K562 (cell line): ENCODE data around the gene ILKAP. TPM values are rescaled to one million over a fixed set of nuclear protein-coding genes. Genes with fewer than 3 reads are reported as not detected.

ENCODE experiments used
- CBX3 ChIP-seq, 2 experiments: IDR thresholded peaks; 1 replicate in 1 of 2; 2 replicates in 1 of 2; pipeline ENCODE4 v1.6.1; 2012; ENCODE audit warnings: inconsistent platforms in 2 of 2, low read length in 2 of 2, borderline replicate concordance in 1 of 2, control low read depth in 1 of 2
- FOXJ3 ChIP-seq: sonication (generic); formaldehyde crosslinking; IDR thresholded peaks from 2 replicates; pipeline ENCODE4 v1.4.0; 2020; ENCODE audit warnings: mild to moderate bottlenecking, missing genetic modification reagents
- GTF2A2 ChIP-seq: IDR thresholded peaks from 2 replicates; pipeline ENCODE4 v1.6.1; 2016; ENCODE audit warnings: mild to moderate bottlenecking, missing genetic modification characterization, missing compliant biosample characterization
- ILK ChIP-seq: fragments of 450-650 bp; IDR thresholded peaks from 2 replicates; pipeline ENCODE4 v1.6.1; 2016; ENCODE audit warnings: missing genetic modification characterization, low read depth, mild to moderate bottlenecking, missing compliant biosample characterization, moderate library complexity, borderline replicate concordance
- KDM5B ChIP-seq: fragments of 200-600 bp; sonication (generic); IDR thresholded peaks from 2 replicates; pipeline ENCODE4 v1.6.1; 2012; ENCODE audit warnings: low read depth, mild to moderate bottlenecking, moderate library complexity, low read length, control low read depth, inconsistent platforms; ENCODE audit not compliant: insufficient replicate concordance
- THRA ChIP-seq: fragments of 450-650 bp; IDR thresholded peaks from 2 replicates; pipeline ENCODE4 v1.6.1; 2017; ENCODE audit warnings: mild to moderate bottlenecking, moderate library complexity
- ZNF133 ChIP-seq: fragments of 250-450 bp; sonication (Bioruptor Pico); IDR thresholded peaks from 2 replicates; pipeline ENCODE4 v1.4.0; 2020; ENCODE audit warnings: mild to moderate bottlenecking
- ZNF445 ChIP-seq: fragments of 250-450 bp; sonication (Bioruptor Pico); IDR thresholded peaks from 2 replicates; pipeline ENCODE4 v1.4.0; 2020; ENCODE audit warnings: low read depth, mild to moderate bottlenecking, moderate library complexity
- ZNF639 ChIP-seq, 2 experiments: fragments of 200-800 bp in 1 of 2; sonication (Bioruptor generic) in 1 of 2; sonication (generic) in 1 of 2; formaldehyde crosslinking in 1 of 2; IDR thresholded peaks in 1 of 2; conservative IDR thresholded peaks in 1 of 2; 2 replicates each; pipeline versions ENCODE4 v1.5.0 to v1.6.1; 2016 to 2020; ENCODE audit warnings: missing compliant biosample characterization in 1 of 2, missing genetic modification characterization in 1 of 2, missing genetic modification reagents in 1 of 2
- ZNF695 ChIP-seq: fragments of 450-650 bp; formaldehyde crosslinking; IDR thresholded peaks from 2 replicates; pipeline ENCODE4 v1.4.0; 2020; ENCODE audit warnings: mild to moderate bottlenecking, moderate library complexity
- ZNF75A ChIP-seq: fragments of 450-650 bp; formaldehyde crosslinking; IDR thresholded peaks from 2 replicates; pipeline ENCODE4 v1.4.0; 2020; ENCODE audit warnings: mild to moderate bottlenecking
- ZNF785 ChIP-seq: fragments of 250-450 bp; sonication (Bioruptor Pico); IDR thresholded peaks from 2 replicates; pipeline ENCODE4 v1.4.0; 2020; ENCODE audit warnings: mild to moderate bottlenecking
- polyA plus RNA-seq, 8 experiments: library from polyadenylated mRNA; depleted of rRNA in 4 of 8; stranded (reverse) in 5 of 8; unstranded in 3 of 8; fragments of >200 nt; fragmentation: Nextera tagmentation in 2 of 8; fragmentation: Illumina TruSeq in 1 of 8; extraction: Ambion mirVana in 2 of 8; extraction: Trizol in 1 of 8; gene quantifications; 2 replicates each; pipeline versions ENCODE4 v1.2.1 to v1.2.3, GENCODE V29; 2011 to 2014; ENCODE audit warnings: inconsistent platforms in 1 of 8, missing spikeins in 1 of 8
- total RNA-seq, 7 experiments: library from RNA; depleted of rRNA in 6 of 7; stranded (reverse); fragments of >200 nt in 6 of 7; fragmentation: Illumina TruSeq in 2 of 7; extraction: Trizol in 2 of 7; gene quantifications; 2 replicates each; pipeline versions ENCODE4 v1.2.1 to v1.2.3, GENCODE V29; 2011 to 2021; ENCODE audit warnings: low replicate concordance in 1 of 7
- TF ChIP-seq, protein P1 (sequence below): sonication (generic); formaldehyde crosslinking; IDR thresholded peaks from 2 replicates; pipeline ENCODE4 v1.8.1; 2023; ENCODE audit warnings: mild to moderate bottlenecking, missing genetic modification reagents
- TF ChIP-seq, protein P2 (sequence below): IDR thresholded peaks from 2 replicates; pipeline ENCODE4 v1.6.1; 2016; ENCODE audit warnings: missing genetic modification characterization, missing compliant biosample characterization
- TF ChIP-seq, protein P3 (sequence below): sonication (generic); formaldehyde crosslinking; IDR thresholded peaks from 2 replicates; pipeline ENCODE4 v1.8.1; 2023; ENCODE audit warnings: mild to moderate bottlenecking, missing genetic modification reagents
- TF ChIP-seq, protein P4 (sequence below): fragments of 450-650 bp; formaldehyde crosslinking; IDR thresholded peaks from 2 replicates; pipeline ENCODE4 v1.4.0; 2020; ENCODE audit warnings: mild to moderate bottlenecking, moderate library complexity

ILKAP gene
- total and polyA plus RNA-seq, 9 of the 15 experiments (the other 6 are each of a cell fraction or from before 2014, with no cell fraction given) = 3.1 to 43.9 (median 20.7) TPM

DNA sequence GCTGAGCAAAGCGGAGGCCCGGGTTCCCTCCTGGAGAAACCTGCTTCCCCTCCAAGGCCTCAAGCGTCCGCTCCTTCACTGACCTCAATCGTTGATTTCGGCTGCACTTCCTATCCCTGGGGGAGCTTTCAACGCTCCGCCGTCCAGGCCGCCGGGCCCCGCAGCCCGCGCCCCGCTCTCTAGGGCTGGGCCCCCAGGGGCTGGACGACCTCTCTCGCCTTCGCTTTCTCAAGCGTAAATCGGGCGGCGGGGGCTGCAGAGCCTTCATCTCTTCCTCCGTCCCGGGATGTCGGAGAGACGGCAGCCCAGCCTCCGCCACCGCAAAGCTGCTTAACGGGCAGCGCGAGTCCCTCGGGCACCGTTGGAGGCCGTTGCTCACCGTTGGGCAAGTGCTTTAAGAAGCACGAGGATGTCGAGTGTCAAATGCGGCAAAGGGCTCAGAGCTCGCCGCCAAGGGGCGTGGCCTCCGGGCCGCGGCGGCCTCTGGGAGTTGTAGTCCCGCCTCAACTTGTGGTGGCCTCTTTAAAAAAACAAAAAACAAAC lies 27.8 kb upstream of the ILKAP start (continued):
- TF ChIP-seq, protein P1, sequence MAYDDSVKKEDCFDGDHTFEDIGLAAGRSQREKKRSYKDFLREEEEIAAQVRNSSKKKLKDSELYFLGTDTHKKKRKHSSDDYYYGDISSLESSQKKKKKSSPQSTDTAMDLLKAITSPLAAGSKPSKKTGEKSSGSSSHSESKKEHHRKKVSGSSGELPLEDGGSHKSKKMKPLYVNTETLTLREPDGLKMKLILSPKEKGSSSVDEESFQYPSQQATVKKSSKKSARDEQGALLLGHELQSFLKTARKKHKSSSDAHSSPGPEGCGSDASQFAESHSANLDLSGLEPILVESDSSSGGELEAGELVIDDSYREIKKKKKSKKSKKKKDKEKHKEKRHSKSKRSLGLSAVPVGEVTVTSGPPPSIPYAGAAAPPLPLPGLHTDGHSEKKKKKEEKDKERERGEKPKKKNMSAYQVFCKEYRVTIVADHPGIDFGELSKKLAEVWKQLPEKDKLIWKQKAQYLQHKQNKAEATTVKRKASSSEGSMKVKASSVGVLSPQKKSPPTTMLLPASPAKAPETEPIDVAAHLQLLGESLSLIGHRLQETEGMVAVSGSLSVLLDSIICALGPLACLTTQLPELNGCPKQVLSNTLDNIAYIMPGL (CRISPR knock-in tag) = no peak
- TF ChIP-seq GTF2A2 (tag) (no peak), ZNF133 (CRISPR knock-in tag) (no peak), KDM5B (peak; percentile 41), ZNF445 (CRISPR knock-in tag) (no peak), CBX3 (IDR thresholded peaks at IDR 0.05; ENCODE audit: borderline replicate concordance in 1 of 2, low read length in 2 of 2) (peak in 1 of 2 experiments; percentile 57; a peak in 1 of 3 replicates), ZNF695 (CRISPR knock-in tag) (no peak), FOXJ3 (CRISPR knock-in tag) (no peak), ZNF75A (no peak), ILK (no peak), ZNF785 (CRISPR knock-in tag) (no peak), THRA (no peak), ZNF639 (CRISPR knock-in tag; conservative IDR thresholded peaks at IDR 0.05 in 1 of 2, IDR thresholded peaks at IDR 0.05 in 1 of 2) (peak in 1 of 2 experiments; percentile 35; a peak in 1 of 4 replicates)
- TF ChIP-seq, protein P2, sequence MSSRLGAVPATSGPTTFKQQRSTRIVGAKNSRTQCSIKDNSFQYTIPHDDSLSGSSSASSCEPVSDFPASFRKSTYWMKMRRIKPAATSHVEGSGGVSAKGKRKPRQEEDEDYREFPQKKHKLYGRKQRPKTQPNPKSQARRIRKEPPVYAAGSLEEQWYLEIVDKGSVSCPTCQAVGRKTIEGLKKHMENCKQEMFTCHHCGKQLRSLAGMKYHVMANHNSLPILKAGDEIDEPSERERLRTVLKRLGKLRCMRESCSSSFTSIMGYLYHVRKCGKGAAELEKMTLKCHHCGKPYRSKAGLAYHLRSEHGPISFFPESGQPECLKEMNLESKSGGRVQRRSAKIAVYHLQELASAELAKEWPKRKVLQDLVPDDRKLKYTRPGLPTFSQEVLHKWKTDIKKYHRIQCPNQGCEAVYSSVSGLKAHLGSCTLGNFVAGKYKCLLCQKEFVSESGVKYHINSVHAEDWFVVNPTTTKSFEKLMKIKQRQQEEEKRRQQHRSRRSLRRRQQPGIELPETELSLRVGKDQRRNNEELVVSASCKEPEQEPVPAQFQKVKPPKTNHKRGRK (tag) = no peak
- TF ChIP-seq, protein P3, sequence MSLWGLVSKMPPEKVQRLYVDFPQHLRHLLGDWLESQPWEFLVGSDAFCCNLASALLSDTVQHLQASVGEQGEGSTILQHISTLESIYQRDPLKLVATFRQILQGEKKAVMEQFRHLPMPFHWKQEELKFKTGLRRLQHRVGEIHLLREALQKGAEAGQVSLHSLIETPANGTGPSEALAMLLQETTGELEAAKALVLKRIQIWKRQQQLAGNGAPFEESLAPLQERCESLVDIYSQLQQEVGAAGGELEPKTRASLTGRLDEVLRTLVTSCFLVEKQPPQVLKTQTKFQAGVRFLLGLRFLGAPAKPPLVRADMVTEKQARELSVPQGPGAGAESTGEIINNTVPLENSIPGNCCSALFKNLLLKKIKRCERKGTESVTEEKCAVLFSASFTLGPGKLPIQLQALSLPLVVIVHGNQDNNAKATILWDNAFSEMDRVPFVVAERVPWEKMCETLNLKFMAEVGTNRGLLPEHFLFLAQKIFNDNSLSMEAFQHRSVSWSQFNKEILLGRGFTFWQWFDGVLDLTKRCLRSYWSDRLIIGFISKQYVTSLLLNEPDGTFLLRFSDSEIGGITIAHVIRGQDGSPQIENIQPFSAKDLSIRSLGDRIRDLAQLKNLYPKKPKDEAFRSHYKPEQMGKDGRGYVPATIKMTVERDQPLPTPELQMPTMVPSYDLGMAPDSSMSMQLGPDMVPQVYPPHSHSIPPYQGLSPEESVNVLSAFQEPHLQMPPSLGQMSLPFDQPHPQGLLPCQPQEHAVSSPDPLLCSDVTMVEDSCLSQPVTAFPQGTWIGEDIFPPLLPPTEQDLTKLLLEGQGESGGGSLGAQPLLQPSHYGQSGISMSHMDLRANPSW (CRISPR knock-in tag) = no peak
- TF ChIP-seq, protein P4, sequence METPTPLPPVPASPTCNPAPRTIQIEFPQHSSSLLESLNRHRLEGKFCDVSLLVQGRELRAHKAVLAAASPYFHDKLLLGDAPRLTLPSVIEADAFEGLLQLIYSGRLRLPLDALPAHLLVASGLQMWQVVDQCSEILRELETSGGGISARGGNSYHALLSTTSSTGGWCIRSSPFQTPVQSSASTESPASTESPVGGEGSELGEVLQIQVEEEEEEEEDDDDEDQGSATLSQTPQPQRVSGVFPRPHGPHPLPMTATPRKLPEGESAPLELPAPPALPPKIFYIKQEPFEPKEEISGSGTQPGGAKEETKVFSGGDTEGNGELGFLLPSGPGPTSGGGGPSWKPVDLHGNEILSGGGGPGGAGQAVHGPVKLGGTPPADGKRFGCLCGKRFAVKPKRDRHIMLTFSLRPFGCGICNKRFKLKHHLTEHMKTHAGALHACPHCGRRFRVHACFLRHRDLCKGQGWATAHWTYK = no peak
